Myometrial cell (primary cell): Measurements from ENCODE around the gene ANGPTL3. TPM values are rescaled to one million over a fixed set of nuclear protein-coding genes. Genes with fewer than 3 reads are reported as not detected.

Source experiments
- total RNA-seq: library from RNA; depleted of rRNA; stranded (reverse); fragments of >200 nt; gene quantifications from 2 replicates; pipeline ENCODE4 v1.2.3, GENCODE V29; 2015

Gene ANGPTL3
- total RNA-seq = not detected in 2 replicates

GRCh38 chr1:62597281-62597680, at the start of gene ANGPTL3:
ANGPTL3 (plus strand) TSS chr1:62597520; CDS start chr1:62597567, 47 bp downstream.

Other genes starting within 250 kb of the ANGPTL3 start
- 17.0 and 21.8 TPM in 2 replicates for gene USP1, start 160.5 kb upstream of the ANGPTL3 start, total RNA-seq
- 21.6 and 38.5 TPM in 2 replicates for gene DOCK7, start 90.9 kb downstream of the ANGPTL3 start, total RNA-seq
- gene ATG4C, start 186.6 kb downstream of the ANGPTL3 start, total RNA-seq = 8.6 and 10.6 TPM in 2 replicates